Smooth muscle cell (in vitro differentiated cells): ENCODE measurements around the gene MT2A. TPM values are rescaled to one million over a fixed set of nuclear protein-coding genes. Genes with fewer than 3 reads are reported as not detected.

Experiments used
- DNase-seq: peaks from one replicate; lab custom pipeline; 2025; ENCODE audit not compliant: unreplicated experiment; lab: John Stamatoyannopoulos, UW
- H2AFZ ChIP-seq: fragments of 200-600 bp; sonication (generic); 2 replicates; pipeline ENCODE4 v1.6.0; 2016; ENCODE audit warnings: antibody characterized with exemption, low read depth, mild to moderate bottlenecking
- H3F3A ChIP-seq: fragments of 200-600 bp; sonication (generic); 2 replicates; pipeline ENCODE4 v1.6.0; 2017; ENCODE audit warnings: antibody characterized with exemption, low read depth
- H3K27ac ChIP-seq: fragments of 200-600 bp; sonication (generic); 2 replicates; pipeline ENCODE4 v1.5.1; 2016; ENCODE audit warnings: low read depth, mild to moderate bottlenecking
- H3K27me3 ChIP-seq: fragments of 200-600 bp; sonication (generic); 2 replicates; pipeline ENCODE4 v1.6.1; 2016; ENCODE audit warnings: low read depth, mild to moderate bottlenecking
- H3K36me3 ChIP-seq: fragments of 200-600 bp; sonication (generic); 2 replicates; pipeline ENCODE4 v1.5.1; 2016; ENCODE audit warnings: low read depth
- H3K4me1 ChIP-seq: fragments of 200-600 bp; sonication (generic); 2 replicates; pipeline ENCODE4 v1.5.1; 2016; ENCODE audit warnings: low read depth
- H3K4me2 ChIP-seq: fragments of 200-600 bp; sonication (generic); 2 replicates; pipeline ENCODE4 v1.6.0; 2016; ENCODE audit warnings: mild to moderate bottlenecking
- H3K4me3 ChIP-seq: fragments of 200-600 bp; sonication (generic); 2 replicates; pipeline ENCODE4 v1.5.1; 2016; ENCODE audit warnings: mild to moderate bottlenecking
- H3K79me2 ChIP-seq: fragments of 200-600 bp; sonication (generic); 2 replicates; pipeline ENCODE4 v1.6.0; 2016; ENCODE audit warnings: low read depth, mild to moderate bottlenecking
- H3K9ac ChIP-seq: fragments of 200-600 bp; sonication (generic); 2 replicates; pipeline ENCODE4 v1.6.0; 2016; ENCODE audit warnings: low read depth
- H3K9me3 ChIP-seq: fragments of 200-600 bp; sonication (generic); replicated peaks from 2 replicates; pipeline ENCODE4 v1.5.1; 2016; ENCODE audit warnings: low read depth
- H4K20me1 ChIP-seq: fragments of 200-600 bp; sonication (generic); 2 replicates; pipeline ENCODE4 v1.6.0; 2016; ENCODE audit warnings: low read depth
- WGBS: methylation state at CpG from one replicate; pipeline ENCODE4 v1.1.7; 2016; ENCODE audit warnings: low lambda C conversion rate; 5-methylcytosine and 5-hydroxymethylcytosine counted together
- polyA plus RNA-seq: library from polyadenylated mRNA; unstranded; fragments of >200 nt; fragmentation: Nextera tagmentation; extraction: Ambion mirVana; gene quantifications from 2 replicates; pipeline ENCODE4 v1.2.1, GENCODE V29; 2016
- total RNA-seq: library from RNA; depleted of rRNA; stranded (reverse); fragments of >200 nt; gene quantifications from 2 replicates; pipeline ENCODE4 v1.2.3, GENCODE V29; 2014
- TF ChIP-seq, protein P1 (sequence below): fragments of 200-600 bp; sonication (generic); IDR thresholded peaks from 2 replicates; pipeline ENCODE4 v1.5.1; 2017; ENCODE audit warnings: borderline replicate concordance, mild to moderate bottlenecking, antibody characterized with exemption; ENCODE audit not compliant: insufficient read depth, poor library complexity, severe bottlenecking

MT2A gene
- total and polyA plus RNA-seq, 2 experiments from 2014 or later, result 14.8 to 225 TPM

DNA sequence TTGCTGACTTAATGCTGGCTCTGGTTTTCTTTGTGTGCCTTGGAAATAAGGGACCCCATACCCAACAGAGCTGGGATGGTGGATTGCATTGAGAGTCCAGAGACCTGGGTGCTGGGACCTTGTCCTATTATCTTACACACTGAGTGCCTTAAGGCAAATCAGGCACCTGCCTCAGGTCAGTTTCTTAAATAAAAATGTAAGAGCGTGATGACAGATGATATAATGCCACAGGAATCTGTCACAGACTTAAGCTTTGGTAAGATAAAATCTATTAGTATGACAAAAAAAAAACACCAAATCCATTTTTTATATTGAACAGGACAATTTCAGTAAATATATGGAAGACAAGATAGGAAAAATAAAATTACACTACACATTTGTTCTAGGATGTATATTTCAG is 31.7 kb downstream of the MT2A start:
- Histone ChIP-seq H3K9ac (no peak overlapping the region), H3K27me3 (peaks cover 100% of the 10 kb centered on the region), H3K27ac (no peak overlapping the region), H3K4me1 (peaks cover 14% of the 10 kb centered on the region), H3K79me2 (no peaks in the 10 kb centered on the region), H2AFZ (no peak overlapping the region), H4K20me1 (no peaks in the 10 kb centered on the region), H3K4me2 (no peak overlapping the region), H3K4me3 (no peak overlapping the region), H3F3A (no peaks in the 10 kb centered on the region), H3K36me3 (no peaks in the 10 kb centered on the region), H3K9me3 (no peaks in the 10 kb centered on the region)
- 84% methylated on average over 1 of the region's 1 CpG for WGBS
- TF ChIP-seq, protein P1, sequence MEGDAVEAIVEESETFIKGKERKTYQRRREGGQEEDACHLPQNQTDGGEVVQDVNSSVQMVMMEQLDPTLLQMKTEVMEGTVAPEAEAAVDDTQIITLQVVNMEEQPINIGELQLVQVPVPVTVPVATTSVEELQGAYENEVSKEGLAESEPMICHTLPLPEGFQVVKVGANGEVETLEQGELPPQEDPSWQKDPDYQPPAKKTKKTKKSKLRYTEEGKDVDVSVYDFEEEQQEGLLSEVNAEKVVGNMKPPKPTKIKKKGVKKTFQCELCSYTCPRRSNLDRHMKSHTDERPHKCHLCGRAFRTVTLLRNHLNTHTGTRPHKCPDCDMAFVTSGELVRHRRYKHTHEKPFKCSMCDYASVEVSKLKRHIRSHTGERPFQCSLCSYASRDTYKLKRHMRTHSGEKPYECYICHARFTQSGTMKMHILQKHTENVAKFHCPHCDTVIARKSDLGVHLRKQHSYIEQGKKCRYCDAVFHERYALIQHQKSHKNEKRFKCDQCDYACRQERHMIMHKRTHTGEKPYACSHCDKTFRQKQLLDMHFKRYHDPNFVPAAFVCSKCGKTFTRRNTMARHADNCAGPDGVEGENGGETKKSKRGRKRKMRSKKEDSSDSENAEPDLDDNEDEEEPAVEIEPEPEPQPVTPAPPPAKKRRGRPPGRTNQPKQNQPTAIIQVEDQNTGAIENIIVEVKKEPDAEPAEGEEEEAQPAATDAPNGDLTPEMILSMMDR, result no peak
- DNase-seq, result no peak

- Histone ChIP-seq H3K4me2 (no peak overlapping the region), H3K9ac (no peak overlapping the region), H3K36me3 (no peaks in the 10 kb centered on the region), H3K9me3 (no peaks in the 10 kb centered on the region), H3K4me3 (no peak overlapping the region), H4K20me1 (no peaks in the 10 kb centered on the region), H2AFZ (no peak overlapping the region), H3K27me3 (peaks cover 100% of the 10 kb centered on the region), H3K27ac (no peak overlapping the region), H3K4me1 (peaks cover 10% of the 10 kb centered on the region), H3F3A (no peaks in the 10 kb centered on the region), H3K79me2 (no peaks in the 10 kb centered on the region)
- TF ChIP-seq, protein P1, result no peak
- DNase-seq, result no peak
- WGBS, result 66% methylated on average over 2 of the region's 2 CpGs
Measured at GRCh38 chr16:56641166-56641565, 32.8 kb downstream of the MT2A start.

DNA sequence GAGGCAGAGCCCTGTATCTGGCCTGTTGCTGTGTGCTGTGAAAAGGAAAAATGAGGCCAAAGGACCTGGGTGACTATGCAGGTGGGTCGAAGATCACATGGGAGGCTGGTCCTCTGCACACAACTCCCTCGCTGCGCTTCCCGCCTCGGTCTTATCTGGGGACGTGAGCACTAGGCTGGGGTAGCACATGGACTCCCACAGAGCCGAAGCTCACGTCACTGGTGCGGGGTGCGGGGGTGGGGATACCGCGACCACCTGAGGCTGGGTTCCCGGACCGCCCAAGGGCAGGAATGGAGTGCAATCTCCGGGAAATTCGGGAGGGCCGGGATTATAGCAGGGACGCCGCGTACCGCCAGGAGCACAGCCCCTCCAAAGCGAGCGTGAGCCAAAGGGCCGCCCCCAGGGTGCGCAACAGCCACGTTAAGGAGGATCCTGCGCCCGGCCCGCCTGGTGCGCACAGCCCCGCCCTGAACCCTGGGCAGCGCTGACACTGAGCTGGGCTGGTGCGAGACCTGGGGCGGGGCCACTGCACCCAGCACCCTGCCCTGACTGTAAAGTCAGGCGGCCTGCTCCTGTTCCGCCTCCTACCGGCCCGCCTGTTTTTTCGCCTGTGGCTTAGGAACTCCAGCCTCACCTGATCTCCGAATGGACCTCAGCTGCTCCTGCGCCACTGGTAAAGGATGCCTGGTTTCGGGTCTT is 34.8 kb downstream of the MT2A start:
- Histone ChIP-seq H3K4me1 (peaks cover 5% of the 10 kb centered on the region), H3K4me3 (peak overlapping the region; percentile 23), H3K27ac (no peak overlapping the region), H4K20me1 (no peaks in the 10 kb centered on the region), H3K4me2 (peak overlapping the region; percentile 54), H3K9me3 (no peaks in the 10 kb centered on the region), H3F3A (no peaks in the 10 kb centered on the region), H3K79me2 (no peaks in the 10 kb centered on the region), H3K27me3 (peaks cover 100% of the 10 kb centered on the region), H2AFZ (no peak overlapping the region), H3K36me3 (no peaks in the 10 kb centered on the region), H3K9ac (no peak overlapping the region)
- WGBS, result 5% methylated on average over 42 of the region's 42 CpGs
- TF ChIP-seq, protein P1, result no peak
- DNase-seq, result no peak

DNA sequence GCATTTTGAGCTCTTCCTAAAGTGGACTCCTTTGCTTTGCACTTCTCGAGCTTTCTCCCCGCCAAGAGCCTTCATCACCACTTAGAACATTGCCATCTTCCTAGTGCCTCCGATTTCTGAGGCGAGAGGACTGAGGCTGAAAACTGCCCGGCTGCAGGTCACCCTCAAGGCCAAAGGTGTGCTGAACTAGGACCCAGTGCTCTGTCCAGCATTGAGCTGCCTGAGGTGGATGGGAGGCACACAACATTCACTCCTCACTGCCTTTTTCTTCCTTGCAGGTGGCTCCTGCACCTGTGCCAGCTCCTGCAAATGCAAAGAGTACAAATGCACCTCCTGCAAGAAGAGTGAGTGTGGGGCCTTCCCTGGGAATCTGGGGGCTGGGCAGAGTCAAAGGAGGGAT is 35.4 kb downstream of the MT2A start:
- no peaks in the 10 kb centered on the region for H3F3A ChIP-seq
- H3K36me3 ChIP-seq, result no peaks in the 10 kb centered on the region
- DNase-seq, result no peak
- 73% methylated on average over 5 of the region's 5 CpGs for WGBS
- no peaks in the 10 kb centered on the region for H4K20me1 ChIP-seq
- peaks cover 100% of the 10 kb centered on the region for H3K27me3 ChIP-seq
- TF ChIP-seq, protein P1, result no peak
- H3K27ac ChIP-seq, result no peak overlapping the region
- no peaks in the 10 kb centered on the region for H3K79me2 ChIP-seq
- no peak overlapping the region for H3K9ac ChIP-seq
- peak overlapping the region; percentile 23 for H3K4me3 ChIP-seq
- H2AFZ ChIP-seq, result no peak overlapping the region
- H3K9me3 ChIP-seq, result no peaks in the 10 kb centered on the region
- peaks cover 4% of the 10 kb centered on the region for H3K4me1 ChIP-seq
- no peak overlapping the region for H3K4me2 ChIP-seq
